ENCODE data around the gene TMEM132D. TPM values are rescaled to one million over a fixed set of nuclear protein-coding genes. Genes with fewer than 3 reads are reported as not detected.

The TMEM132D gene
- total RNA-seq, 2 experiments from 2014 or later, result not detected

- no peak for DNase-seq (ENCODE audit: low spot score)
- Histone ChIP-seq H3K9me2 (ENCODE audit: insufficient read depth, low read length) (no peaks in the 10 kb centered on the region), H3K79me2 (ENCODE audit: insufficient read depth, low read depth, low read length) (no peaks in the 10 kb centered on the region), H3K36me3 (ENCODE audit: insufficient read depth, low read length) (no peaks in the 10 kb centered on the region), H2AFZ (ENCODE audit: low read length) (no peak overlapping the region), H3K9me3 (ENCODE audit: low read length) (no peaks in the 10 kb centered on the region), H3K4me1 (ENCODE audit: insufficient read depth, low read length, poor library complexity, severe bottlenecking) (no peaks in the 10 kb centered on the region), H3K4me2 (ENCODE audit: low read length) (no peak overlapping the region), H3K27ac (ENCODE audit: low read depth, low read length, poor library complexity, severe bottlenecking) (no peak overlapping the region), H4K20me1 (ENCODE audit: insufficient read depth, low read length) (no peaks in the 10 kb centered on the region), H3K4me3 (ENCODE audit: low read depth, low read length, poor library complexity, severe bottlenecking) (no peak overlapping the region)
- intact Hi-C loops (cut with micrococcal nuclease; ENCODE audit: unreplicated experiment), result no loop called here
- TF ChIP-seq EZH2phosphoT487 (IDR thresholded peaks at IDR 0.05; ENCODE audit: borderline replicate concordance, low read depth, low read length), result no peak
- no peak for TF ChIP-seq CTCF (conservative IDR thresholded peaks at IDR 0.05; ENCODE audit: low read length)
- no TSS peak for BruUV-seq (replicated peaks)
- POLR2A ChIA-PET, result no interaction called here
- CTCF ChIA-PET (ENCODE audit: unreplicated experiment), result no interaction called here
These were observed 18.5 kb downstream of the TMEM132D start for GRCh38 chr12:129885287-129885686.

- Histone ChIP-seq H3K4me1 (ENCODE audit: insufficient read depth, low read length, poor library complexity, severe bottlenecking) (no peaks in the 10 kb centered on the region), H3K9me3 (ENCODE audit: low read length) (no peaks in the 10 kb centered on the region), H3K27ac (ENCODE audit: low read depth, low read length, poor library complexity, severe bottlenecking) (no peak overlapping the region), H3K4me3 (ENCODE audit: low read depth, low read length, poor library complexity, severe bottlenecking) (no peak overlapping the region), H3K36me3 (ENCODE audit: insufficient read depth, low read length) (no peaks in the 10 kb centered on the region), H2AFZ (ENCODE audit: low read length) (no peak overlapping the region), H3K79me2 (ENCODE audit: insufficient read depth, low read depth, low read length) (no peaks in the 10 kb centered on the region), H4K20me1 (ENCODE audit: insufficient read depth, low read length) (no peaks in the 10 kb centered on the region), H3K9me2 (ENCODE audit: insufficient read depth, low read length) (no peaks in the 10 kb centered on the region), H3K4me2 (ENCODE audit: low read length) (no peak overlapping the region)
- DNase-seq (ENCODE audit: low spot score), result no peak
- CTCF ChIA-PET (ENCODE audit: unreplicated experiment), result no interaction called here
- intact Hi-C loops (cut with micrococcal nuclease; ENCODE audit: unreplicated experiment), result no loop called here
- TF ChIP-seq CTCF (conservative IDR thresholded peaks at IDR 0.05; ENCODE audit: low read length), result no peak
- TF ChIP-seq EZH2phosphoT487 (IDR thresholded peaks at IDR 0.05; ENCODE audit: borderline replicate concordance, low read depth, low read length), result no peak
- BruUV-seq (replicated peaks), result no TSS peak
- POLR2A ChIA-PET, result interaction anchor here (0.6 kb wide), 2 partner anchors 11 to 384 kb away, joined by 3 read pairs; no protein-coding TSS in a partner anchor
These were observed 26.4 kb downstream of the TMEM132D start for GRCh38 chr12:129877411-129877810.

GRCh38 chr12:129873833-129874208 lies 30.0 kb downstream of the TMEM132D start:
- DNase-seq (ENCODE audit: low spot score), result no peak
- no TSS peak for BruUV-seq (replicated peaks)
- no peaks in the 10 kb centered on the region for H3K9me3 ChIP-seq (ENCODE audit: low read length)
- TF ChIP-seq CTCF (conservative IDR thresholded peaks at IDR 0.05; ENCODE audit: low read length) (no peak), EZH2phosphoT487 (IDR thresholded peaks at IDR 0.05; ENCODE audit: borderline replicate concordance, low read depth, low read length) (no peak)
- ChIA-PET CTCF (ENCODE audit: unreplicated experiment) (no interaction called here), POLR2A (no interaction called here)
- H3K79me2 ChIP-seq (ENCODE audit: insufficient read depth, low read depth, low read length), result no peaks in the 10 kb centered on the region
- H3K4me1 ChIP-seq (ENCODE audit: insufficient read depth, low read length, poor library complexity, severe bottlenecking), result no peaks in the 10 kb centered on the region
- intact Hi-C loops (cut with micrococcal nuclease; ENCODE audit: unreplicated experiment), result no loop called here
- H3K4me2 ChIP-seq (ENCODE audit: low read length), result no peak overlapping the region
- H3K36me3 ChIP-seq (ENCODE audit: insufficient read depth, low read length), result no peaks in the 10 kb centered on the region
- no peak overlapping the region for H3K27ac ChIP-seq (ENCODE audit: low read depth, low read length, poor library complexity, severe bottlenecking)
- H3K9me2 ChIP-seq (ENCODE audit: insufficient read depth, low read length), result no peaks in the 10 kb centered on the region
- H4K20me1 ChIP-seq (ENCODE audit: insufficient read depth, low read length), result no peaks in the 10 kb centered on the region
- H2AFZ ChIP-seq (ENCODE audit: low read length), result no peak overlapping the region
- no peak overlapping the region for H3K4me3 ChIP-seq (ENCODE audit: low read depth, low read length, poor library complexity, severe bottlenecking)

Measured in OCI-LY7 (cell line).